MM.1S (cell line): ENCODE results near the gene TBC1D5.

ENCODE experiments used
- DNase-seq: peaks from one replicate; pipeline ENCODE4 v3.0.0-alpha.2; 2015
- H2AFZ ChIP-seq: fragments of 300-600 bp; sonication (generic); 2 replicates; pipeline ENCODE4 v1.6.0; 2016; ENCODE audit warnings: antibody characterized with exemption, low read length
- H3F3A ChIP-seq: fragments of 300-600 bp; sonication (generic); 2 replicates; pipeline ENCODE4 v1.6.1; 2016; ENCODE audit warnings: mild to moderate bottlenecking, antibody characterized with exemption, low read length, moderate library complexity, mixed read lengths; ENCODE audit not compliant: insufficient read depth
- H3K27ac ChIP-seq: fragments of 300-600 bp; sonication (generic); 2 replicates; pipeline ENCODE4 v1.5.1; 2016; ENCODE audit warnings: mild to moderate bottlenecking, low read length
- H3K27me3 ChIP-seq: fragments of 300-600 bp; sonication (generic); replicated peaks from 2 replicates; pipeline ENCODE4 v1.6.0; 2016; ENCODE audit warnings: low read length; ENCODE audit not compliant: insufficient read depth
- H3K36me3 ChIP-seq: fragments of 300-600 bp; sonication (generic); replicated peaks from 2 replicates; pipeline ENCODE4 v1.6.1; 2016; ENCODE audit warnings: mild to moderate bottlenecking, low read length, mixed read lengths; ENCODE audit not compliant: insufficient read depth
- H3K4me1 ChIP-seq: fragments of 300-600 bp; sonication (generic); 2 replicates; pipeline ENCODE4 v1.6.1; 2016; ENCODE audit warnings: low read length, mixed read lengths
- H3K4me2 ChIP-seq: fragments of 300-600 bp; sonication (generic); 2 replicates; pipeline ENCODE4 v1.6.0; 2016; ENCODE audit warnings: low read depth, low read length
- H3K4me3 ChIP-seq: fragments of 300-600 bp; sonication (generic); 2 replicates; pipeline ENCODE4 v1.5.1; 2016; ENCODE audit warnings: low read length, mixed read lengths
- H3K79me2 ChIP-seq: fragments of 300-600 bp; sonication (generic); 2 replicates; pipeline ENCODE4 v1.6.1; 2016; ENCODE audit warnings: mixed run types, low read length, mixed read lengths
- H3K9ac ChIP-seq: fragments of 300-600 bp; sonication (generic); 2 replicates; pipeline ENCODE4 v1.6.1; 2016; ENCODE audit warnings: low read length, mixed read lengths
- H3K9me2 ChIP-seq: fragments of 300-600 bp; sonication (generic); replicated peaks from 2 replicates; pipeline ENCODE4 v1.6.1; 2016; ENCODE audit warnings: mild to moderate bottlenecking, low read length, mixed read lengths; ENCODE audit not compliant: insufficient read depth
- H3K9me3 ChIP-seq: fragments of 300-600 bp; sonication (generic); replicated peaks from 2 replicates; pipeline ENCODE4 v1.6.1; 2016; ENCODE audit warnings: mild to moderate bottlenecking, low read length, mixed read lengths; ENCODE audit not compliant: insufficient read depth
- H4K20me1 ChIP-seq: fragments of 300-600 bp; sonication (generic); 2 replicates; pipeline ENCODE4 v1.6.1; 2016; ENCODE audit warnings: mild to moderate bottlenecking, low read length, moderate library complexity, mixed read lengths; ENCODE audit not compliant: insufficient read depth
- CTCF ChIP-seq: fragments of 300-600 bp; sonication (generic); IDR thresholded peaks from 2 replicates; pipeline ENCODE4 v1.5.1; 2016; ENCODE audit warnings: antibody characterized with exemption, low read length, mixed read lengths
- EZH2 ChIP-seq: fragments of 300-600 bp; sonication (generic); optimal IDR thresholded peaks from 2 replicates; pipeline ENCODE3; 2017; ENCODE audit warnings: low read depth, mild to moderate bottlenecking, antibody characterized with exemption, low read length, mixed read lengths
- EZH2phosphoT487 ChIP-seq: fragments of 300-600 bp; sonication (generic); IDR thresholded peaks from 2 replicates; pipeline ENCODE4 v1.6.1; 2018; ENCODE audit warnings: antibody characterized with exemption, low read length

The TBC1D5 gene

DNA sequence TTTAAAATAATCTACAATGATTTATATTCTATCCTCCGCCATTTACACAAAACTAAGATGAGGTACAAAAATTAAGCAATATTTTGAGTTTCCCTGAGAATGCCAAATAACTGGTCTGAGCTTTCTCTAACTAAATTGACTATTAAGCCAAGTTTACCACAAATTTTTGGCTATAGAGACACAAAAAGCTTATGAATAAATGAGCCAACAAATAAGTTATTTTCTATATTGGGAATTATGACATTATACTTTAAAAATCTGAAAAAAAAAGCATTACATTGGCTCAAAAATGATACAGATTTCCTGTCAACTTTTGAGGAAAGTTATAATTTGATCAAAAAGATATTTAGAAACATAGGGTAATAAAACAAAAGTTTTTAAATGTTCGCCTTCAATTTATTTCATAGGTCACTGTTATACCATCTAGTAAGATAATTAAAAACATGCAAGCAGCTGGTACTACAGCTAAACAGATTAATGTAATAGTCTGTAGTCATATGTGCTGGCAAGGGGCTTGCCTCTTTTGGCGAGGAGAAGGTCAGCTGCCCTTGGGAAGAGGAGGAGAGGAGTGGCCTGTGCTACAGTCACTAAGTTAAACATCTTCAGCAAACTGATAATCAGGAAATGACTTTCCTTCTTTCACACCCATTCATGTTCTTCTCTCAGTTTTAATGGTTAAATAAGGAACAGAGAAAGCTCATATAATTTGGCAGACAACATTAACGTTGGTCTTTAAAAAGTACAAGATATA, 318.5 kb downstream of the TBC1D5 start:
- no peak overlapping the region for H3K4me2 ChIP-seq
- H3K9me2 ChIP-seq = no peaks in the 10 kb centered on the region
- H3K9ac ChIP-seq = no peak overlapping the region
- H3K4me1 ChIP-seq = no peaks in the 10 kb centered on the region
- H2AFZ ChIP-seq = no peak overlapping the region
- H3F3A ChIP-seq = no peaks in the 10 kb centered on the region
- no peaks in the 10 kb centered on the region for H3K9me3 ChIP-seq
- TF ChIP-seq EZH2phosphoT487 (no peak), CTCF (no peak), EZH2 (no peak)
- H3K4me3 ChIP-seq = no peak overlapping the region
- no peaks in the 10 kb centered on the region for H3K79me2 ChIP-seq
- H4K20me1 ChIP-seq = no peaks in the 10 kb centered on the region
- no peaks in the 10 kb centered on the region for H3K27me3 ChIP-seq
- H3K27ac ChIP-seq = no peak overlapping the region
- no peaks in the 10 kb centered on the region for H3K36me3 ChIP-seq
- no peak for DNase-seq

- Histone ChIP-seq H3F3A (no peaks in the 10 kb centered on the region), H3K27me3 (no peaks in the 10 kb centered on the region), H3K9me3 (no peaks in the 10 kb centered on the region), H3K36me3 (no peaks in the 10 kb centered on the region), H3K4me2 (no peak overlapping the region), H2AFZ (no peak overlapping the region), H3K27ac (no peak overlapping the region), H3K9me2 (no peaks in the 10 kb centered on the region), H4K20me1 (no peaks in the 10 kb centered on the region), H3K79me2 (no peaks in the 10 kb centered on the region), H3K4me3 (no peak overlapping the region), H3K4me1 (no peaks in the 10 kb centered on the region), H3K9ac (no peak overlapping the region)
- DNase-seq = no peak
- no peak for TF ChIP-seq EZH2phosphoT487
Observed at GRCh38 chr3:17422636-17423035, 319.8 kb downstream of the TBC1D5 start.

DNA sequence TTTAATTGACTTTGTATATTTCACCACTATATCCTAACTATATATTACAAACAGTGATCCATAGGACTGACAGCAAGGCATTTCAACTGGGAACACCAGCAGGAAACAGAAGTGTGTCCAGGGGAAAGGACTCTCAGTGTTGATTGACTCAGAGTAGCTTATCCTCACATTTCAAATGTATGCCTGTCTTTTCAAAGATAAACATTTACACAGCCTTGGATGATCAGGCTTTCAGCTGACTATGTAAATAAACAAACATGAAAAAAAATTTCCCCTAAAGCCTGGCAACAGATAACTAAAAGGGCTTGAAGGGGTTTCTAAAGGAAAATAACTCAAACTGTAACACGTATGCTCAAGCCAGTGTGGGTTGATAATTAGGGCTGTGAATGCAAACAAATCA, 321.8 kb downstream of the TBC1D5 start:
- Histone ChIP-seq H3K36me3 (no peaks in the 10 kb centered on the region), H3K4me1 (no peaks in the 10 kb centered on the region), H3K4me3 (no peak overlapping the region), H3K4me2 (no peak overlapping the region), H3K79me2 (no peaks in the 10 kb centered on the region), H3K9me2 (no peaks in the 10 kb centered on the region), H3K27me3 (no peaks in the 10 kb centered on the region), H4K20me1 (no peaks in the 10 kb centered on the region), H3K27ac (no peak overlapping the region), H3F3A (no peaks in the 10 kb centered on the region), H2AFZ (no peak overlapping the region), H3K9ac (no peak overlapping the region), H3K9me3 (no peaks in the 10 kb centered on the region)
- no peak for DNase-seq
- TF ChIP-seq CTCF (no peak), EZH2 (no peak), EZH2phosphoT487 (no peak)

- Histone ChIP-seq H3K4me2 (no peak overlapping the region), H3K4me1 (no peaks in the 10 kb centered on the region), H2AFZ (no peak overlapping the region), H3K27ac (no peak overlapping the region), H3K9me2 (no peaks in the 10 kb centered on the region), H3K9ac (no peak overlapping the region), H3K4me3 (no peak overlapping the region), H3F3A (no peaks in the 10 kb centered on the region), H3K36me3 (no peaks in the 10 kb centered on the region), H3K79me2 (no peaks in the 10 kb centered on the region), H3K27me3 (no peaks in the 10 kb centered on the region), H4K20me1 (no peaks in the 10 kb centered on the region), H3K9me3 (no peaks in the 10 kb centered on the region)
- DNase-seq = peak; percentile 76
- TF ChIP-seq EZH2 = no peak
- peak; percentile 88 for TF ChIP-seq CTCF
- no peak for TF ChIP-seq EZH2phosphoT487
Observed at GRCh38 chr3:17412950-17413530, 329.4 kb downstream of the TBC1D5 start.
